SK-MEL-5 (cell line): Measurements from ENCODE around the gene KRTAP10-5. TPM values are rescaled to one million over a fixed set of nuclear protein-coding genes. Genes with fewer than 3 reads are reported as not detected.

Experiments
- DNase-seq: peaks from one replicate; pipeline ENCODE4 v3.0.0-alpha.2; 2016; ENCODE audit warnings: low read depth, low spot score
- in situ Hi-C: cut with HindIII; loops from 2 replicates; pipeline ENCODE4 v1.10.0; 2016; ENCODE audit warnings: low sequenced_read_pairs, high pct_unique_total_duplicates, low pct_unique_long_range_greater_than_20kb
- total RNA-seq: library from RNA; depleted of rRNA; stranded (reverse); fragments of >200 nt; shearing (Covaris generic); gene quantifications from 2 replicates; pipeline ENCODE4 v1.2.3, GENCODE V29; 2014

Gene KRTAP10-5
- total RNA-seq, 1 experiment from 2014 or later: not detected

GRCh38 chr21:44542716-44543115 lies 37.7 kb downstream of the KRTAP10-5 start:
- no peak for DNase-seq
- in situ Hi-C loops: no loop called here

GRCh38 chr21:44540741-44541288 lies 39.6 kb downstream of the KRTAP10-5 start:
- no peak for DNase-seq
- in situ Hi-C loops: no loop called here

- in situ Hi-C loops: no loop called here
These were observed 40.3 kb downstream of the KRTAP10-5 start, which contains the start of gene KRTAP10-1 for GRCh38 chr21:44539991-44540666. KRTAP10-1 (minus strand) TSS chr21:44540195; CDS start chr21:44540150, 45 bp downstream.

GRCh38 chr21:44539046-44539445 lies 41.4 kb downstream of the KRTAP10-5 start:
- DNase-seq: no peak
- in situ Hi-C loops: no loop called here

More at GRCh38 chr21:44539991-44540666, 40.3 kb downstream of the KRTAP10-5 start, which contains the start of gene KRTAP10-1:
- DNase-seq: no peak

- in situ Hi-C loops: no loop called here
- DNase-seq: no peak
These were observed 42.2 kb downstream of the KRTAP10-5 start for GRCh38 chr21:44537930-44538911.

- in situ Hi-C loops: no loop called here
- no peak for DNase-seq
These were observed 44.4 kb downstream of the KRTAP10-5 start for GRCh38 chr21:44535963-44536362.

GRCh38 chr21:44534688-44535087 lies 45.7 kb downstream of the KRTAP10-5 start:
- no peak for DNase-seq
- in situ Hi-C loops: no loop called here

GRCh38 chr21:44533891-44534627 lies 46.3 kb downstream of the KRTAP10-5 start:
- in situ Hi-C loops: no loop called here
- DNase-seq: no peak

GRCh38 chr21:44533121-44533890 lies 47.1 kb downstream of the KRTAP10-5 start:
- no peak for DNase-seq
- in situ Hi-C loops: no loop called here

- in situ Hi-C loops: no loop called here
- no peak for DNase-seq
These were observed 47.7 kb downstream of the KRTAP10-5 start for GRCh38 chr21:44532712-44533111.

GRCh38 chr21:44531606-44532564 lies 48.5 kb downstream of the KRTAP10-5 start:
- DNase-seq: no peak
- in situ Hi-C loops: no loop called here

GRCh38 chr21:44530903-44531605 lies 49.4 kb downstream of the KRTAP10-5 start:
- in situ Hi-C loops: no loop called here
- DNase-seq: no peak

- in situ Hi-C loops: no loop called here
- DNase-seq: no peak
These were observed 50.0 kb downstream of the KRTAP10-5 start for GRCh38 chr21:44530221-44530902.

- no peak for DNase-seq
- in situ Hi-C loops: no loop called here
These were observed 50.8 kb downstream of the KRTAP10-5 start for GRCh38 chr21:44529503-44530125.
